H1 (cell line): ENCODE measurements around the gene DRC7.

Experiments used
- BACH1 ChIP-seq: IDR thresholded peaks from 2 replicates; pipeline ENCODE4 v1.6.1; 2012; ENCODE audit warnings: low read length, improper control_type of control experiment
- CBX5 ChIP-seq: fragments of 300-800, 300-1000 bp; sonication (generic); IDR thresholded peaks from 2 replicates; pipeline ENCODE4 v1.7.1; 2016; ENCODE audit warnings: antibody characterized with exemption, low read length, low read depth
- CEBPB ChIP-seq: IDR thresholded peaks from 2 replicates; pipeline ENCODE4 v1.6.1; 2012; ENCODE audit warnings: low read depth, low read length
- EP300 ChIP-seq, 2 experiments: IDR thresholded peaks; 1 replicate in 1 of 2; 2 replicates in 1 of 2; pipeline ENCODE4 v1.6.1; 2011 to 2012; ENCODE audit warnings: low read depth in 2 of 2, low read length in 2 of 2, mild to moderate bottlenecking in 2 of 2, borderline replicate concordance in 1 of 2, inconsistent platforms in 1 of 2, moderate library complexity in 1 of 2
- GTF2F1 ChIP-seq: IDR thresholded peaks from 2 replicates; pipeline ENCODE4 v1.6.1; 2012; ENCODE audit warnings: low read depth, low read length, improper control_type of control experiment, borderline replicate concordance
- HDAC2 ChIP-seq, 2 experiments: fragments of 300-600 bp in 1 of 2; sonication (generic) in 1 of 2; IDR thresholded peaks; 2 replicates each; pipeline ENCODE4 v1.6.1; 2011 to 2012; ENCODE audit warnings: low read depth in 2 of 2, low read length in 2 of 2, mild to moderate bottlenecking in 2 of 2, moderate library complexity in 2 of 2, borderline replicate concordance in 1 of 2, inconsistent platforms in 1 of 2
- POLR2A ChIP-seq, 2 experiments: IDR thresholded peaks; 1 replicate in 1 of 2; 2 replicates in 1 of 2; pipeline ENCODE4 v1.6.1; 2011; ENCODE audit warnings: low read depth in 2 of 2, low read length in 2 of 2, mild to moderate bottlenecking in 2 of 2; ENCODE audit errors: control extremely low read depth in 1 of 2
- RAD21 ChIP-seq, 2 experiments: IDR thresholded peaks in 1 of 2; conservative IDR thresholded peaks in 1 of 2; 2 replicates each; pipeline ENCODE4 v1.6.1; 2011; ENCODE audit warnings: low read depth in 2 of 2, low read length in 2 of 2, improper control_type of control experiment in 1 of 2, inconsistent platforms in 1 of 2, mild to moderate bottlenecking in 1 of 2, moderate library complexity in 1 of 2
- RBBP5 ChIP-seq: IDR thresholded peaks from 2 replicates; pipeline ENCODE4 v1.7.1; 2012; ENCODE audit warnings: low read depth, mild to moderate bottlenecking, inconsistent platforms, low read length, moderate library complexity, borderline replicate concordance
- RFX5 ChIP-seq: IDR thresholded peaks from 2 replicates; pipeline ENCODE4 v1.6.1; 2011; ENCODE audit warnings: low read depth, low read length, improper control_type of control experiment, borderline replicate concordance
- ZNF274 ChIP-seq: IDR thresholded peaks from 2 replicates; pipeline ENCODE4 v1.7.0; 2012; ENCODE audit warnings: low read length, borderline replicate concordance; ENCODE audit errors: extremely low read depth
- TF ChIP-seq, protein P1 (sequence below), 3 experiments: IDR thresholded peaks; 1 replicate in 2 of 3; 2 replicates in 1 of 3; pipeline versions ENCODE4 v1.5.1 to v1.6.1; 2011; ENCODE audit warnings: low read length in 3 of 3, mild to moderate bottlenecking in 3 of 3, inconsistent platforms in 2 of 3, low read depth in 1 of 3, moderate library complexity in 1 of 3; ENCODE audit not compliant: insufficient read depth in 1 of 3; ENCODE audit errors: control extremely low read depth in 1 of 3
- TF ChIP-seq, protein P2 (sequence below): IDR thresholded peaks from 2 replicates; pipeline ENCODE4 v1.6.1; 2012; ENCODE audit warnings: low read length, inconsistent platforms
- TF ChIP-seq, protein P3 (sequence below): IDR thresholded peaks from 2 replicates; pipeline ENCODE4 v1.6.1; 2011; ENCODE audit warnings: low read depth, mild to moderate bottlenecking, low read length; ENCODE audit not compliant: insufficient read depth

DNA sequence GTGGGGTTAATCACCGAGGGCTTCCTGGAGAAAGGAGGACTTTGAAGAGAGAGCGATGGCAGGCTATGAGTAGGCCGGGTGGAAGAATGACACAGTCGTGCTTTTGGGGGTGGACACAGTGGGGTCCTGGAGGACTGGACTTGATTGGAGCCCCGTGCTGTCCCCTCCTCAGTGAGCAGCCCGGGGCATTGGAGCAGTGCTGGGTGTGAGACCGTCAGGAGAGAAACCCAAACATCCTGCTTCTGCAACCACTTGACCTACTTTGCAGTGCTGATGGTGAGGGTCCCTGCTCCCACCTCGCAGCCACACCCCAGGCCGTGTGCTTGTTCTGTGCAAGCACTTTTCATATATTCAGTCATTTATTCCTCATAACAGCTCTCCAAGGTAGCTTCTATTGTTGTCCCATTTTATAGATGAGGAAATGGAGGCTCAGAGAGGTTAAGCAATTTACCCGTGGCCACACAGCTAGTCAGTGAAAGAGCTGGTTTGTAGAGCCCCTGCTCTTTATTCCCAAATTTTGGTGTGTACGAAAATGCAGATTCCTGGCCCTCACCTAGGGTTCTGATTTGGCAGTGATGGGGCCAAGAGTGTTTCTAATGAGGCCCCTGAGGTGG, 38.2 kb upstream of the DRC7 start:
- no peak for TF ChIP-seq RFX5
- TF ChIP-seq, protein P1, sequence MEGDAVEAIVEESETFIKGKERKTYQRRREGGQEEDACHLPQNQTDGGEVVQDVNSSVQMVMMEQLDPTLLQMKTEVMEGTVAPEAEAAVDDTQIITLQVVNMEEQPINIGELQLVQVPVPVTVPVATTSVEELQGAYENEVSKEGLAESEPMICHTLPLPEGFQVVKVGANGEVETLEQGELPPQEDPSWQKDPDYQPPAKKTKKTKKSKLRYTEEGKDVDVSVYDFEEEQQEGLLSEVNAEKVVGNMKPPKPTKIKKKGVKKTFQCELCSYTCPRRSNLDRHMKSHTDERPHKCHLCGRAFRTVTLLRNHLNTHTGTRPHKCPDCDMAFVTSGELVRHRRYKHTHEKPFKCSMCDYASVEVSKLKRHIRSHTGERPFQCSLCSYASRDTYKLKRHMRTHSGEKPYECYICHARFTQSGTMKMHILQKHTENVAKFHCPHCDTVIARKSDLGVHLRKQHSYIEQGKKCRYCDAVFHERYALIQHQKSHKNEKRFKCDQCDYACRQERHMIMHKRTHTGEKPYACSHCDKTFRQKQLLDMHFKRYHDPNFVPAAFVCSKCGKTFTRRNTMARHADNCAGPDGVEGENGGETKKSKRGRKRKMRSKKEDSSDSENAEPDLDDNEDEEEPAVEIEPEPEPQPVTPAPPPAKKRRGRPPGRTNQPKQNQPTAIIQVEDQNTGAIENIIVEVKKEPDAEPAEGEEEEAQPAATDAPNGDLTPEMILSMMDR (IDR thresholded peaks at IDR 0.05; ENCODE audit: control extremely low read depth in 1 of 3, insufficient read depth in 1 of 3, low read depth in 1 of 3, low read length in 3 of 3) = no peak
- TF ChIP-seq BACH1 = no peak
- no peak for TF ChIP-seq EP300 (IDR thresholded peaks at IDR 0.05; ENCODE audit: borderline replicate concordance in 1 of 2, low read depth in 2 of 2, low read length in 2 of 2)
- TF ChIP-seq HDAC2 (IDR thresholded peaks at IDR 0.05; ENCODE audit: borderline replicate concordance in 1 of 2, low read depth in 2 of 2, low read length in 2 of 2) = no peak
- no peak for TF ChIP-seq CBX5
- TF ChIP-seq, protein P2, sequence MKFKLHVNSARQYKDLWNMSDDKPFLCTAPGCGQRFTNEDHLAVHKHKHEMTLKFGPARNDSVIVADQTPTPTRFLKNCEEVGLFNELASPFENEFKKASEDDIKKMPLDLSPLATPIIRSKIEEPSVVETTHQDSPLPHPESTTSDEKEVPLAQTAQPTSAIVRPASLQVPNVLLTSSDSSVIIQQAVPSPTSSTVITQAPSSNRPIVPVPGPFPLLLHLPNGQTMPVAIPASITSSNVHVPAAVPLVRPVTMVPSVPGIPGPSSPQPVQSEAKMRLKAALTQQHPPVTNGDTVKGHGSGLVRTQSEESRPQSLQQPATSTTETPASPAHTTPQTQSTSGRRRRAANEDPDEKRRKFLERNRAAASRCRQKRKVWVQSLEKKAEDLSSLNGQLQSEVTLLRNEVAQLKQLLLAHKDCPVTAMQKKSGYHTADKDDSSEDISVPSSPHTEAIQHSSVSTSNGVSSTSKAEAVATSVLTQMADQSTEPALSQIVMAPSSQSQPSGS = no peak
- TF ChIP-seq, protein P3, sequence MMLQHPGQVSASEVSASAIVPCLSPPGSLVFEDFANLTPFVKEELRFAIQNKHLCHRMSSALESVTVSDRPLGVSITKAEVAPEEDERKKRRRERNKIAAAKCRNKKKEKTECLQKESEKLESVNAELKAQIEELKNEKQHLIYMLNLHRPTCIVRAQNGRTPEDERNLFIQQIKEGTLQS = no peak
- no peak for TF ChIP-seq POLR2A (IDR thresholded peaks at IDR 0.05; ENCODE audit: control extremely low read depth in 1 of 2, low read depth in 2 of 2, low read length in 2 of 2)
- no peak for TF ChIP-seq GTF2F1
- TF ChIP-seq RAD21 (IDR thresholded peaks at IDR 0.05 in 1 of 2, conservative IDR thresholded peaks at IDR 0.05 in 1 of 2; ENCODE audit: low read depth in 2 of 2, low read length in 2 of 2) = no peak
- TF ChIP-seq ZNF274 = no peak
- no peak for TF ChIP-seq CEBPB
- TF ChIP-seq RBBP5 = no peak
